Amygdala (tissue), 56 donors: ENCODE measurements around the gene DVL3.
"Not testable (repeated sequence)": the region's sequence is repeated elsewhere in the genome, so short reads cannot be mapped to it uniquely, and the experiment has no call there.

ENCODE experiments used
- DNase-seq, 56 donors: peaks; one replicate each; lab custom pipeline; 2025; lab: John Stamatoyannopoulos, UW

The DVL3 gene

DNA sequence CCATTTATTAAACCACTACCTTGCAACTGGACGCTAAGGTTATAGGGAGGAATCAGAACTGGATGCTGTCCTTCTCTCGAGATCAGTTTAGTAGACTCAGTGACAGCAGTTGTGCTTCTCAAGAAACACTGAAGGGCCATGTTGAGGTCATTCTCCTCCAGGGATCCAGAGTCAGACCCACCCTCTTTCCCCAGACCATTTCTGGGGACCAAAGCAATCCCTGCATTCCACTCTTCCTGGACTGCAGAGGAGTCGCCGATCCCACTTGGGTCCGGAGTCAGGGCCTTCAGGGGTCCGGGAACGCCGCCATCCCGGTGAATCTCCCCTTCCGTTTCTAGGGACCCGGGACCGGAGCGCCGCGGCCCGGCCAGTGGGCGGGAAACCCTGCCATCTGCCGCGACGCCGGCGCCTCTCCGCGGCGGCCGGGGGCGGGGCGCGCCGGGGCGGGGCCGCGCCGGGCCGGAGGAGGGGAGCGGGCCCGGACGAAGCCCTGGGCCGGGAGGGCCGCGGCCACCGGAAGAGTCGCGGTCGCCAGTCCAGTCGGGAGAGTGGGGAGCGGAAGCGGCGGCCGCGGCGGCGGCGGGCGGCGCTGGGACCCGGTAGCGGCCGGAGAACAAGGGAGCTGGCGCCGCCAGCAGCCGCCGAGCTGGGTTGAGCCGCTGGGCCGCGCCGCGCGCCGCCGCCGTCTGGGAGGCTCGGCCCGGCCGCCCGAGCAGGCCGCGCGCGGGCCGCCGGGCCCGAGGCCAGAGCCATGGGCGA lies at the start of gene DVL3:
TSS of gene DVL3 (plus strand) at position 493 of the 759 bp plus-strand sequence. CDS start at position 752, 259 bp downstream.
- DNase-seq, result peak in 45 of 56 donors; percentile 9 to 78 (median 57)

DNA sequence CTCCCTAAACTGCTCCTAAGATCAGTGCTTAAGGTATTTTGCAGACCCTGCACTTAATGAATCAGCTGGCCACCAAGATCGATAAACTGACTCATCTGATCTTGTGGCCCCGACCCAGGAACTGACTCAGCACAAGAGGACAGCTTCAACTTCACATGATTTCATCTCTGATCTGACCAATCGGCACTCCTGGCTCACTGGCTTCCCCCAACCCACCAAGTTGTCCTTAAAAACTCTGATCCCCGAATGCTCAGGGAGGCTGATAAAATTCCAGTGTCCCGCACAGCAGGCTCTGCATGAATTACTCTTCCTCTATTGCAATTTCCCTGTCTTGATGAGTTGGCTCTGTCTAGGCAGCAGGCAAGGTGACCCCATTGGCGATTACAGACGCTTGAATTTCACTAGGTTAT lies 44.9 kb upstream of the DVL3 start:
- DNase-seq, result no peak

DNA sequence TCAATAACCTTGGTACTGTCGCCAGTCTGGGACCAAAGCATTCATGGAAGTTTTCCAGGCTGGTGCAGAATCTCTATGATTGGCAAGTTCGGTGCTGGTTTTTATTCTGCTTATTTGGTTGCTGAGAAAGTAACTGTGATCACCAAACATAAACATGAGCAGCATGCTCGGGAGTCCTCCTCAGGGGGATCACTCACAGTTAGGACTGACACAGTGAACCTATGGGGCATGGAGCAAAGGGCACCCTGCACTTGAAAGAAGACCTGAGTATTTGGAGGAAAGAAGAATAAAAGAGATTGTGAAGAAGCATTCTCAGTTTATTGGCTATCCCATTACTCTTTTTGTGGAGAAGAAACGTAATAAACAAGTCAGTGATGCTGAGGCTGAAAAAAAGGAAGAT lies 39.2 kb upstream of the DVL3 start:
- DNase-seq, result no peak

DNA sequence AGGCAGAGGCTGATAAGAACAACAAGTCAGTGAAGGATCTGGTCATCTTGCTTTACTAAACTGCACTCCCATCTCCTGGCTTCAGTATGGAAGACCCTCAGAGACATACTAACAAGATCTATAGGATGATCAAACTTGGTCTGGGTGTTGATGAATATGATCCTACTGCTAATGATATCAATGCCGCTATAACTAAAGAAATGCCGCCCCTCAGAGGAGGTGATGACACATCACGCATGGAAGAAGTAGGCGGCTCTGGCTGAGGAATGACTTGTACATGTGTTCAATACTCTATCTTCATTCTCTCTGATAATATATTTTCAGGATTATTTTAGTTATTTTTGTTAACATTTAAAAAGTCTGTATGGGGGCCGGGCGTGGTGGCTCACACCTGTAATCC lies 37.5 kb upstream of the DVL3 start:
- DNase-seq, result no peak

DNA sequence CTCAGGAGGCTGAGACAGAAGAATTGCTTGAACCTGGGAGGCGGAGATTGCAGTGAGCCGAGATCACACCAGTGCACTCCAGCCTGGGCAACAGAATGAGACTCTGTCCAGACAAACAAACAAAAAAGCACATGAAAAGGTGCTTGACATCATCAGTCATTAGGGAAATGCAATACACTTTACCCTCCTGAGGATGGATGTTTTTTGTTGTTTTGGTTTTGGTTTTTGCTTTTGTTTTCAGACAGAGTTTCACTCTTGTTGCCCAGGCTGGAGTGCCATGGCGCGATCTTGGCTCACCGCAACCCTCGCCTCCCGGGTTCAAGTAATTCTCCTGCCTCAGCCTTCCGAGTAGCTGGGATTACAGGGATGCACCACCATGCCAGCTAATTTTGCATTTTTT lies 34.1 kb upstream of the DVL3 start:
- DNase-seq, result not testable (repeated sequence)

DNA sequence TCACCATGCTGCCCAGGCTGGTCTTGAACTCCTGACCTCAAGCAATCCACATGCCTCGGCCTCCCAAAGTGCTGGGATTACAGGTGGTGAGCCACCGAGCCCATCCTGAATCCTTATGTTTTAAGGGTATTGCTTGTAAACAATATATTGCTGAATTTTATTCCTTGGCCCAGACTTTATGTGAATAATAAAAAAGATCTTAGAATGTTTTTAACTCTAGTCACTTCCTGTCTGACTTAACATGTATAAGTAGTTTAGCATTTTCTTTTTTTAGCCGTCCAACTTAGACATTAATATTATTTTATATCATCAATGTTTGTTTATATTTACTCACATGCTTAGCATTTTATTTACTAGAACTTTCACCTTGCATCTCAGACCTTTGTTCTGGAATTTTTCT lies 29.2 kb upstream of the DVL3 start:
- no peak for DNase-seq

DNA sequence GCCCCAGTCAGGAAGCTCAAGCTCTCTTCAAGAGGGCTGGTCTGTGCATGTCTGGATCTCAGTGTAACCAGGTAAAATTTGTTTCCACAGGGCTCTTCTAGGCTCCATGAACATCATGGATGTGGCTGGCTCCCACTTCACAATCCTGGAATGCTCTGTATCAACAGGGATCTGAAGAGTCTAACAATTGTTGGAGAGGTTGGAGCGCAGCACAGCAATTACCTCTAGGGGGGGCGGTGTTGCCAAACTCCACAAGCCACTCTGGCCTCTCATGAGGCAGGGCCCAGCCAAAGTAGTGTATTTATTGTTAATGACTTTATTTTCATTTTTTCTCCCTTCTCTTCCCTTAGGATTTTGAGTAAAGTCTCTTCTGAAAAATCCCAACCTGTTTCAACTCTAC lies 26.2 kb upstream of the DVL3 start:
- no peak for DNase-seq

DNA sequence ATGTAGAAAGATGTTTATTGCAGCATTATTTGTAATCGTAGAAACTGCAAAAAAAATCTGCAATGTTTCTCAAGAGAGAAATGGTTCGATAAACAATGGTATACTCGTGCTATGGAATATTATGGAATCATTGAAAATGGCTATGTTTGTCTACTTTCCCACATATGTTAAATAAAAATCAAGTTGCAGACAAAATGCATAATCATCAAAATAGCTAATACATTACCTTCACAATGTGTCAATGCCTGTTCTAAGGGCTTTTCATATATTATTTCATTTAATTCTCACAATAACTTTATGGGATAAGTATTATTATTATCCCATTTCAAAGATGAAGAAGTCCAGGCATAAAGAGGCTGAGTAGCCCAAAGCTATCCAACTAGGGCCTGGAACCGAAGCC lies 22.2 kb upstream of the DVL3 start:
- DNase-seq, result no peak

DNA sequence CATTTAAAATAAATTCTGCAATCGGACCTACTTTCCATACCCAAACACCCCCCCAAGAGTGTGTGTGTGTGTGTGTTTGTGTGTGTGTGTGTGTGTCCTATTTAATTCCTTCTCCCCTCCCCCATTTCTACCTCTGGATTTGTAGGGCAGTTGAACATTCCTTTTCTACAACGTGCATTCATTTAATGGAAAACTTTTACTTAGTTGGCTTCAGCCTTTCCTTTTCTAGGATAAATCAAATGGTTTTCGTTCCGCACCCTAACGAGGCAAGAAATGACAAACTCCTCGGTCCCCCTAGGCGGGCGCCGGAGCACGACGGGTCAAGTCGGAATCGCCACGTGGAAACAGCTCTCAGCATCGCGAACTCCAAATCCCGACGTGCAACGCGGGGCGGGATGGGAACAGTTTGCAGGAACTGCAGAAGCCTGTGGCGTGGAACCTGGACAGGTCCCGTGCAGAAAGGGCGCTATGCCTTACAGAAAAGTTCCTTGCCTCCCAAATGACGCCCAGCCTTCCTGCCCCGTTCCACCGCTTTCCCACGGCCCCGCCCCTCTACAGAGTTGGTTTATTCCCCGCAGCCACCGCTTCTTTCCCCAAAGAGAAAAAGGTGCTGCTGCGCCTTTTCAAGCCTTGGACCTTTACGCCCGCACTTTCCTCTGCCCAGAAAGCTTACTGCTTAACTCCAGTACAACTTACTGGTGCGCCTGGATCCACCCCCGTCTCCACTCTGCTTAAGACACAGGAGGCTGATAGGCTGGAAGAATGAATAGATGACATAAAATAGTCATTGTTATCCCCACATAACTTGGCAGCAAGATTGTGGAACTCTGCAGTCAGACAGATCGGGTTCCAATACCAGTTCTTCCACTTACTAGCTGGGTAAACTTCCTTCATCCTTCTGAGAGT lies 21.1 kb upstream of the DVL3 start:
- DNase-seq, result peak; percentile 12 to 89 (median 65)

DNA sequence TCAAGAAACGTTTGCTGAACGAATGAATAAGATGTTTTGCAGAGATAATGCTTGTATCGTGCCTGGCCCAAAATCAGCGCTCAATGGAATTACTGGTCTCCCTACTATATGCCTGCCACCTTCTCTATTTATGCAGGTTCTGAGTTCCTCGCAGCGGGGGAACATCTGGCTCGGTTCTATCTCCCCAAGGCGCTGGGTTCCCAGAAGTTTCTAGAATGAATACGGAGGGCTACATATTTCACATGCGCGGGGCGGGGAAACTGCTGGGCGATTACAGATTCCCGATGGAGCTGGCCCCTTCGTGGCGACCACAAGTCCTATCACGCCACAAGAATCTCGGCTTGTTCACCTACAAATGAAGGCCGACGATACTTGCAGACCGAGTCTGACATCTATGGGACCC lies 20.4 kb upstream of the DVL3 start:
- DNase-seq, result peak in 1 of 56 donors; percentile 44

DNA sequence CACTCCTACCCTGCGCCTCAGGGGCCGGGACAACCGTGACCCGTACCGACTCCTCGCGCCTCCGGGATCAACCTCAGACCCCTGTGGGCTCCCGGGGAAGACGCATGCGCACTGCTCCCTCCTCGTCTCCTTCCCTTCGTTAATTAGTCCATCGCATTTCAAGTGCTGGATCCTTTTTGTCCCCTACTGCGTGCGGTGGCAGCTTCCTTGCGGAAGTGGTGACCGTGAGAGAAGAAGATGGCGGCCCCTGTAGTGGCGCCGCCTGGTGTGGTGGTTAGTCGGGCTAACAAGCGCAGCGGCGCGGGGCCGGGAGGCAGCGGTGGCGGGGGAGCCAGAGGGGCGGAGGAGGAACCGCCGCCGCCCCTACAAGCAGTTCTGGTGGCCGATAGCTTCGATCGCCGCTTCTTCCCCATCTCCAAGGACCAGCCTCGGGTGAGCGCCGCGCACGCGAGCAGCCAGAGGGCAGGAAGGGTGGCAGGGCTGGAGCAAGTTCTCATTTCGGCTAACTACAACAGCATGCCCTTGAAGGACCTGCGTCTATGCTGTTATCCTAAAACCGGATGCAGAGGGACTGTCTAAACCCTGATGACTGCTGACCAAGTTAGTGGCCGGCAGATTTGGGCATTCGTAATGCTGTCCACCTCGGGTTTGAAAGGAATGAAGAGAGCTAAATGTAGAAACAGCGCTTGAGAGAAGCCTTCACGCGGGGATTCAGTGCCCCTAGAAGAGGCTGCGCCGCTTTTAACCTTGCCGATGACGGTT lies 19.8 kb upstream of the DVL3 start, which contains the start of gene EIF2B5:
TSS of gene EIF2B5 (plus strand) at position 210 of the 762 bp plus-strand sequence. CDS start at position 238, 28 bp downstream.
- peak; percentile 54 to 96 (median 89) for DNase-seq

DNA sequence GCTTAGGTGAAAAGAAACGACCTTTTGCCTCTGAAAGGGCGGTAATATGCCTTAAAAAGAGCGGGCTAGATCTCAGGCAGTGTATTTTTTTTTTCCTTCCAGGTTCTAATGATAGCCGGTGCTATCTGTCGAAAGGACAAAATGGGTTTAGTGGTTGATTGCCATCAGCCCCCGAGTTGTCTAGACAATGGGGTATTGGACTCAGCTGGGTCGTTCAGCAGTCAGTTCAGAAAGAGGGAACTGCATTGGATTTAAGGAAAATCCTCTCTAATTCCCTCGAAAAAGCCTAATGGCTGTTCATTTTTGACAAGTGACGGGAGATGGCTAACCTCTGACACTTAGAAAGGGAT lies 19.3 kb upstream of the DVL3 start:
- DNase-seq, result no peak

DNA sequence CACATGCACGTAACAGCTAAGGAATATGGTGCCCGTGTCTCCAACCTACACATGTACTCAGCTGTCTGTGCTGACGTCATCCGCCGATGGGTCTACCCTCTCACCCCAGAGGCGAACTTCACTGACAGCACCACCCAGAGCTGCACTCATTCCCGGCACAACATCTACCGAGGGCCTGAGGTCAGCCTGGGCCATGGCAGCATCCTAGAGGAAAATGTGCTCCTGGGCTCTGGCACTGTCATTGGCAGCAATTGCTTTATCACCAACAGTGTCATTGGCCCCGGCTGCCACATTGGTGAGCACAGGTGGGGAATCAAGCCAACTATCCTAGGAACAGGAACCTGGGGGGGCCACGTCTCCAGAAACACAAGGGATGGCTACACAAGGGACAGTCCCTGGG lies 14.7 kb upstream of the DVL3 start:
- DNase-seq, result no peak

DNA sequence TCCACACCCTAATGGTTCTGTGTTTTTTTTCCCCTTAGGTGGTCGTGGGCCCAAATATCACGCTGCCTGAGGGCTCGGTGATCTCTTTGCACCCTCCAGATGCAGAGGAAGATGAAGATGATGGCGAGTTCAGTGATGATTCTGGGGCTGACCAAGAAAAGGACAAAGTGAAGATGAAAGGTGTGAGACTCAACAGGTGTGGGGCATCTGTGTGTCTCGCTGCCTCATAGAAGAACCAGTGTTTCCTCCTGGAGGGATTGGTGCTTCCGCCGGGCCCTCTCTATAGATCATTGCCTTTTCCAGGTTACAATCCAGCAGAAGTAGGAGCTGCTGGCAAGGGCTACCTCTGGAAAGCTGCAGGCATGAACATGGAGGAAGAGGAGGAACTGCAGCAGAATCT lies 13.0 kb upstream of the DVL3 start:
- DNase-seq, result no peak

DNA sequence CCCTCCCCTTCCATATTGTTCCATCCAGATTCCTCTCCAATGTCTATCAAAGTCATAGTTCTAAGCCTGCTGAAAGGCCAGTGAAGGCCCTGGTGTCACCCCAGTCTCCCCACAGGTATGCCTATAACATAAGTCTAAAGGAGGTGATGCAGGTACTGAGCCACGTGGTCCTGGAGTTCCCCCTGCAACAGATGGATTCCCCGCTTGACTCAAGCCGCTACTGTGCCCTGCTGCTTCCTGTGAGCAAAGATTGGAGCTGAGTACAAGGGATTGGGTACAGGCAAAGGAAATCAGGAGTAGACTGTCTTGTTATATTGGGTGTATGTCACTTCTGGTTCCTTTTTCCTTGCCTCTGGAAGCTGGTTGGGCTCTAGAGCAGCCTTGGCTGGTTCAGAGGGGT lies 11.8 kb upstream of the DVL3 start:
- DNase-seq, result no peak

DNA sequence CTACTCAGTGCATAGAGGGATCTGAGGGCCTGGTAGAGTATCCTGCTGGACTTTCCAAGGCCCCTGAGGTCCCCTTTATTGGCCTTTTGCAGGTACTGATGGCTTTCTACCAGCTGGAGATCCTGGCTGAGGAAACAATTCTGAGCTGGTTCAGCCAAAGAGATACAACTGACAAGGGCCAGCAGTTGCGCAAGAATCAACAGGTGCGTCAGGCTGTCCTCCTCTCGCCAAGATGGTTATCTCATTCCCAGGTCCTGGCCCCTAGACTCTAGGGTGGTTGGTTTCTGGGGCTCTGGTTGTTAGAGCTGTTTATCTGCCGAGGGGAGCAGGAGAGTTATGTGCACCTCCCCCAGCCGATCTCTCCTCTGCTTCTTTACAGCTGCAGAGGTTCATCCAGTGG lies 10.7 kb upstream of the DVL3 start:
- DNase-seq, result no peak

DNA sequence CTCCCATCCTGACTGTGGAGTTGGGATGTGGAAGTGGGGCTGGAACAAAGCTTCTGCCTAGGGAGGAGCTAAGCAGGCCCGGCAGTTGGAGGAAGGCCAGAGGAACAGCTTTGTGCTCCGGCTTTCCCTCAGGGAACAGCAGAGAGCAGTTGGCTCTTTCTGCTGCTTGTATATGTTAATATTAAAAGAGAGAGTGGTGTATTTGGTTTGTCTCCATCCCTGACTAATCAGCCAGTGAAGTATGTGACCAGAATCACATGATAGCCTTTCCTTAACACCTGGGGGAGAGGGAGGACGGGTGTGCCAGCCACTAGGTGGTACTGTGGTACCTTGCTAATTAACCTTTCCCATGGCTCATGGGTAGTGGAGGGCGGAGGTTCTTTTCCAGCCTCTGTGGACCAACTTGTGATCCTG lies 10.1 kb upstream of the DVL3 start:
- peak in 13 of 56 donors; percentile 4 to 44 (median 12) for DNase-seq

DNA sequence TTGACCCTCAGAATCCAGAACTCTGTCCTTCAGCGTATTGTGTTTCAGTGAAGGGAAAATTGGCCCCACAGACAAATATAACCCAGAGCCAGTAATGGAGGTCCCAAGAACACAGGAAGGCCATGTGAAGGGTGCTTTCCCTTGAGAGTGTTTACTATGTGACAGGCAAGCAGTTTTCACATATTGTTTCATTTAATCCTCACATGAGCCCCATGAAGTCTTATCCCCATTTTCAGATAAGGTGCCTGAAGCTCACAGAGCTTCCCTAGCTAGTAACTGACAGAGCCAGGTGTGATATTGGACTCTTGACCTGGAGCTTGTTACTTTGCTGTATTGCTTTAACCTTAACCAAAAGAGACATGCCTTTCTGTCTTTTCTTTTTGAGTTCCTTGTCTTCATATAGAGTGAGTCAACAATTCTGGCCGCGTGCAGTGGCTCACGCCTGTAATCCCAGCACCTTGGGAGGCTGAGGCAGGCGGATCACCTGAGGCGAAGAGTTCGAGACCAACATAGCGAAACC lies 9.4 kb upstream of the DVL3 start:
- no peak for DNase-seq

DNA sequence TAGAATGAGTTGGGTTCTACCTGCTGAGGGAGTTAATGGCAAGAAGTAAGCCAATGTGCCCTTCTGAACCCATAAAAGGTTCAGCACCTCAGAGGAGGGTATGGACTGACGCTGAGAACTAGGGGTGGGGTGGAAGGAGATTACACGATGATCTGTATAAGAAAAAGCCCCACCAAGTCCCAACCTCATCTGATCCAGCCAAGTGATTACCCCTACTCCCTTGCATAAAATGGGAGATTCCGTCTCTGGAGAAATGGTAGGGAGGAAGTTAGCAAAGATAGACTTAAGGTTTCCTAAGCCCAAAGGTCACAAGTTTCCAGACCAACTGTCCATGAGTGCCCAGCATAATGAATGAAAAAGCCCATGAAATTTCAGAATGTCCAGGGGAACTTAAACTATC lies 7.1 kb upstream of the DVL3 start:
- DNase-seq, result no peak

DNA sequence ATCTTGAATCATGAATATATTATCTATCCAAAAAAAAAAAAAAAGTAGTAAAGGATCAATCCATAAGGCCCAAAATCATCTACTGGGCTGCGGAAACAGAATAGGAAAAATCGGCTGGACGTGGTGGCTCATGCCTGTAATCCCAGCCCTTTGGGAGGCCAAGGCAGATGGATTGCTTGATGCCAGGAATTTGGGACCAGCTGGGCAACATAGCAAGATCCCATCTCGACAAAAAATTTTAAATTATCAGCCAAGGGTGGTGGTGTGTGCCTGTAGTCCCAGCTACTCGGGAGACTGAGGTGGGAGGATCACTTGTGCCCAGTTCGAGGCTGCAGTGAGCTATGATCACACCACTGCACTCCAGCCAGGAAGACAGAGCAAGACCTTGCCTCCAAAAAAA lies 6.1 kb upstream of the DVL3 start:
- DNase-seq, result no peak

DNA sequence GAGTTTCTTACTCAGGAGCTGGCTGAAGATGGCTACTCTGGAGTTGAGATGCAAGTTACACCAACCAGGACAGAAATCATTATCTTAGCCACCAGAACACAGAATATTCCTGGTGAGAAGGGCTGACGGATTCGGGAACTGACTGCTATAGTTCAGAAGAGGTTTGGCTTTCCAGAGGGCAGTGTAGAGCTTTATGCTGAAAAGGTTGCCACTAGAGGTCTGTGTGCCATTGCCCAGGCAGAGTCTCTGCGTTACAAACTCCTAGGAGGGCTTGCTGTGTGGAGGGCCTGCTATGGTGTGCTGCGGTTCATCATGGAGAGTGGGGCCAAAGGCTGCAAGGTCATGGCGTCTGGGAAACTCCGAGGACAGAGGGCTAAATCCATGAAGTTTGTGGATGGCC lies 5.4 kb upstream of the DVL3 start:
- DNase-seq, result not testable (repeated sequence)
